RPMI8226 (cell line): ENCODE results near the gene CLDN9.

Source experiments
- DNase-seq: peaks from one replicate; pipeline ENCODE4 v3.0.0-alpha.2; 2015

Gene CLDN9, protein sequence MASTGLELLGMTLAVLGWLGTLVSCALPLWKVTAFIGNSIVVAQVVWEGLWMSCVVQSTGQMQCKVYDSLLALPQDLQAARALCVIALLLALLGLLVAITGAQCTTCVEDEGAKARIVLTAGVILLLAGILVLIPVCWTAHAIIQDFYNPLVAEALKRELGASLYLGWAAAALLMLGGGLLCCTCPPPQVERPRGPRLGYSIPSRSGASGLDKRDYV

DNA sequence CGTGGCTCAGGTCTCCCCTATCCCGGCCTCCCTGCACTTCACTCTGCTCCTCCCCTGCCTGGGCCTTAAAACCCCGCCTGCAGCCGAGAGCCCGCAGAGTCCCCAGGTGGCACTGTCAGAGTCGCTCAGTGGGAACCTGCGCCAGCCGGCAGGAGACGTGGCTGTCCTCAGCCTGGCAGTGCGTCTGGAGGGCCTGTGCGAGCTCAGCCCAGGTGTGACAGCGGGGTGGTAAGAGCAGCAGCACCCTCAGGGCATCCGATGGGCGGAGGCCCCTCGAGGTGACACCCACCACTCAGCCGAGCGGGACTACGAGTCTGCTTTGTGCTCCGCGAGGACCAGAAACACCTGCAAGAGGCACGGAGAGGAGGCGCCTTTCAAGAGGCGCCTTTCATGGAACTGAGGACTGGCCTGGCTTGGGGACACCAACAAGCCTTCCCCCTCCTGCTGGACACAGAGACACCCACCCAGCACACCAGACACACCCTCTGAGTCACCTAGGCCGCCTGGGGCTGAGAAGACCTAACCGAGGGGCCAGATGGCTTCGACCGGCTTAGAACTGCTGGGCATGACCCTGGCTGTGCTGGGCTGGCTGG lies at the start of gene CLDN9:
Gene CLDN9 (plus strand): TSS at position 96 of the 593 bp plus-strand sequence. CDS start 440 bp downstream, at position 536.
- DNase-seq: peak; percentile 93

DNA sequence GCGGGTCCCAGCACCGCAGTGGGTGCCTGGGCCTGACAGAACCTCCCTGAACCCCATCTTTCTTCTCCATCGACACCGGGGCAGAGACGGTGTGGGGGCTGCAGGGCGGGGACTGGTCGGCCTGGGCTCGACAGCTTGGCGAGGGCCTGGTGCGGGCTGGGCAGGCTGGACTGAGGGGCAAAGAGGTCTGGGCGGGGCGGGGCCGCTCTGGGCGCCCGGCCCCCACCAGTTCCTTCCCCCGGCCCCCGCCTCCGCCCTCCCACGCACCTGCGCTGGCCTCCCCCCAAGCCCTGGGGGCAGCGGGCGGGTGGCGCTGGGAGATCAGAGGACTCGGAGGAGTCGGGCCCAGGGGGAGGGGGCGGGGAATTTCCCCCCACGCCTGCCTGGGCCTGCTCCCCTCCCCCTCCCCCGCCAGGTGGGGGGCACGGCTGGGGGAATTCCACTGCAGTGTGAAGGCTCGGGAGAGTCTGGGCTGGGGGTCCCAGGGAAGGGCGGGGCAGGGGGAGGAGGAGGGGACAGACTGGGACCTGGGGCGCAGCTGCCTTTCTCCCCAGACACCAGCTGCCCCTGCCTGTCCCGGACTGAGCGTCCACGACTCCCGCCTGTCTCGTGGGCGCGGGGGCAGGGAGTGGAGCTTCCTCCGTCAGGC lies 49.5 kb upstream of the CLDN9 start:
- peak; percentile 77 for DNase-seq

DNA sequence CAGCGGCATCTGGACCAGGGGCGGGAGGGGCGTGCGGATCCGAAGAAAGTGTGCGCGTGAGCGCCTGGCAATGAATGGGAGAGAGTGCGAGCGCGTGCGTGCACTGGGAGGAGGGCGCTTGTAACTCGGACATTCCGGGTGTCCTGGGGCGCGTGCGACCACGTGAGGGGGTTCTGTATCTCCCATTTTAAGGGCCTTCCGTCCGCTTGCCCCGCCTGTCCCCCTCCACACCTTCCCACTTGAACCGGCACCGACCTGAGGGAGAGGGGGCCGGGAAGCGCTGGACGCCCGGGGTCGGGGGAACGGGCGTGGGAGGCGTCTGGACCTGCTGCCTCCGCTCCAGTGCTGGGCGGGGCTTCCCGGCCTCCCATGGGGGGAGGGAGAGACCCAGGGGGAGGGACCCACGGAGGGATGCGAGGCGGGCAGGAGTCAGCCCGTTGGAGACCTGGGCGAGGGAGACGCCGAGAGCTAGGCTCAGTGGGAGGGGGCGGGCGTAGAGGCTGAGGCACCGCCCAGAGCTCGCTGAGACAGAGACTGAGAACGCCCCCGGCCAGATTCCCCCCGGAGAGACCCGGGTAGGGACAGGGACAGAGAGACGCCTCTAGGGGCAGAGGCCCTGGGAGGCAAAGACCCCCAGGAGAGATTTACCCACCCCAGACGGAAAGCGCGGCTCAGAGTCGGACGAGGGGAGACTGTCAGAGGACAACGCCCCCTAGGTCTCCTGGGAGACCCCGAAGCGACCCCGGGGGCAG lies 48.8 kb upstream of the CLDN9 start, which contains the start of gene KREMEN2:
Gene KREMEN2 (plus strand): TSS at position 553 of the 752 bp plus-strand sequence. CDS start 246 bp downstream, outside the sequence.
- DNase-seq: peak; percentile 95

DNA sequence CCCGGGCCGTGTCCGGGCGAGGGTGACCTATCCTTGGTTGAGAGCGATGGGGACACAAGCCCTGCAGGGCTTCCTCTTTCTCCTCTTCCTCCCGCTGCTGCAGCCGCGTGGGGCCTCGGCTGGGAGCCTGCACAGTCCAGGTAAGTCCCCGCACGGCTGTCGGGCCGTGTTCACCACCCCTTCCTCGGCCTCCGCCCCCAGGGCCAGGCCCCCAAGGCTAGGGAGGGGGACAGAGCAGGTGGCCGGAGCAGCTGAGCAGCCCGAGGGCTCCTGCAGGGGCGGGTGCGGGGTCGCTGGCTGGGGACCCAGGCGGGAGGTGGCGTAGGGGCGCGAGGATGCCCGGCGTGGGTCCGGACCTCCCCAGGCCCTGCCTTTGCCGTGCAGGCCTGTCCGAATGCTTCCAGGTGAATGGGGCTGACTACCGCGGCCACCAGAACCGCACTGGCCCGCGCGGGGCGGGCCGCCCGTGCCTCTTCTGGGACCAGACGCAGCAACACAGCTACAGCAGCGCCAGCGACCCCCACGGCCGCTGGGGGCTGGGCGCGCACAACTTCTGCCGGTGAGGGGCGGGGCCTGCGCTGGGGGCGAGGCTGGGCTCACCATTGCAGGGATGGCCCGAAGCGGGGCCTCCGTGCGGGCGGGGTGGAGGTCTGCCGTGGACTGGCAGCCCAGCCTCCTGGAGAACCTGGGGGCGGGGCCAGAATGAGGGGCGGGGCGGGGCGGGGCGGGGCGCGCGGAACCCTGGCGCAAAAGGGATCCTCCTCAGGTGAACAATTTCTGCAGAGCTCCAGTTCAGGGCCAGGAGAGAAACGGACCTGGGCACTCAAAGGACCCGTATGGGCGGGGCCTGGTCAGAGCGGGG lies 48.0 kb upstream of the CLDN9 start:
- DNase-seq: peak; percentile 98

DNA sequence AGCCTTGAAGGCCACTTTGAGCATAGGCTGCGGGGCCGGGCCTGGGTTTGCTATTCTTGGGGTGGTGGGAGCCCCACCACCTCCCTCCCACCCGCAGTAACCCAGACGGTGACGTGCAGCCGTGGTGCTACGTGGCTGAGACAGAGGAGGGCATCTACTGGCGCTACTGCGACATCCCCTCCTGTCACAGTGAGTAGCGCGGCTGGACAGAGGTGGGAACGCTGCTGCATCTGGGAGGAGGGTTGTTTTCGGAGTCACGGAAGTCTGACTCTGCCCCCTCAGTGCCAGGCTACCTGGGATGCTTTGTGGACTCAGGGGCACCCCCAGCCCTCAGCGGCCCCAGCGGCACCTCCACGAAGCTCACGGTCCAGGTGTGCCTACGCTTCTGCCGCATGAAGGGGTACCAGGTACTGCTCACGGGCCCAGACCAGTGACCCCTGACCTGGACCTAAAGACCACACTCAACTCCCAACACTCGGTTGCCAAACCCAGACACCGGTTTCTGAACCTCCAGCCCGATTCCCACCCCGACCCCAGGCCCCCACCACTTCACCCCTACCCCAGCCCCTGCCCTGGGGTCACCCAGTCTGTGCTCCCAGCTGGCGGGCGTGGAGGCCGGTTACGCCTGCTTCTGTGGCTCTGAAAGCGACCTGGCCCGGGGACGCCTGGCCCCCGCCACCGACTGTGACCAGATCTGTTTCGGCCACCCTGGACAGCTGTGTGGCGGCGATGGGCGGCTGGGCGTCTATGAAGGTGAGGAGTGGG lies 46.5 kb upstream of the CLDN9 start:
- DNase-seq: no peak

DNA sequence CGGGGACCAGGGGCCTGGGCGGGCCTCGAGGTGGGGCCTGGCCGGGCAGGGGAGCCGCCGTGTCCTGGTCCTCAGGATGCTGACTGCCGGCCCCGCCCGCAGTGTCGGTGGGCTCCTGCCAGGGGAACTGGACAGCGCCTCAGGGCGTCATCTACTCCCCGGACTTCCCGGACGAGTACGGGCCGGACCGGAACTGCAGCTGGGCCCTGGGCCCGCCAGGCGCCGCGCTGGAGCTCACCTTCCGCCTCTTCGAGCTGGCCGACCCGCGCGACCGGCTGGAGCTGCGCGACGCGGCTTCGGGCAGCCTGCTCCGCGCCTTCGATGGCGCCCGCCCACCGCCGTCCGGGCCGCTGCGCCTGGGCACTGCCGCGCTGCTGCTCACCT lies 45.9 kb upstream of the CLDN9 start:
- DNase-seq: no peak

DNA sequence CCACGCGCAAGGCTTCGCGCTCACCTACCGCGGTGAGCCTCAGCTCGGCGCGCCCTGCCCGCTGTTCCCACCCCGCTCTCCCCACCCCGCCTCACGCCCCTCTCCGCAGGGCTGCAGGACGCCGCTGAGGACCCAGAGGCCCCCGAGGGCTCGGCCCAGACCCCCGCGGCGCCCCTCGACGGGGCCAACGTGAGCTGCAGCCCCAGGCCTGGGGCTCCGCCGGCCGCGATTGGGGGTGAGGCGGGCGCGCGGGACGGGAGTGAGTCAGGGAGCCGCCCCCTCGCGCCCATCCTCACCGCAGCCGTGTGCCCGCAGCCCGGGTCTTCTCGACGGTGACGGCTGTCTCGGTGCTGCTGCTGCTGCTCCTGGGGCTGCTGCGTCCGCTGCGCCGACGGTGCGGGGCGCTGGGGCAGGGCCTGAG lies 45.5 kb upstream of the CLDN9 start:
- DNase-seq: no peak

DNA sequence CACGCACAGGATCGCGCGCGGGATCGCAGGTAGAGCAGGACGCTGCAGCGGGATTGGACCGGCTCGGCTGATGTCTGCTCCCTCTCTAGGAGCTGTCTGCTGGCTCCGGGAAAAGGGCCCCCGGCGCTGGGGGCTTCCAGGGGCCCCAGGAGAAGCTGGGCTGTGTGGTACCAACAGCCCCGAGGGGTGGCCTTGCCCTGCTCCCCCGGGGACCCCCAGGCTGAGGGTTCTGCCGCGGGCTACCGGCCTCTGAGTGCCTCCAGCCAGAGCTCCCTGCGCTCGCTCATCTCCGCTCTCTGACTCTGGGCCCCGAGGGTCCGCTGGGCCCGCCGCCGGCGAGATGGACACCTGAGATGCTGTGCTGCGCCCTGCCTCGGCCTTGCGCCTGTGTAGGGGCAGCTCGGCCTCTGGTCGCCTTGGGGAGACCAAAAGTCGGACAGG lies 45.0 kb upstream of the CLDN9 start:
- DNase-seq: no peak

DNA sequence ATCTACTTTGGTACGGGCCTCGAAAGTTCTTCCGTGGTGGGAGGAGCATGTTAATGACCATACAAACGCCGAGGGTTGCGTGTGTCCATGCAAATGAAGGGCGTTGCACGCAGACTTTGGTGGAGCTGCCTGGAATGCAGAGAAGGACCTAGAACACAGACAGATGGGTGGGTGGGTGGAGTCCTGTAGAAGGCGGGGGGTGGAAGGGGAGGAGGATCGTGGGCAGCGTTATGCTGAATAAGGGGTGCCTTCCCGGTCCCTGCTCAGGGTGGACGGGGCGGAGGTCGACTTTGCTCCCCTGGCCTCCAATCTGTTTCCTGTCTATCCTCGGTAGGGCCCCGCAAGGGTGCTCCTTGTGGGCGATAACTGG lies 44.4 kb upstream of the CLDN9 start:
- DNase-seq: peak; percentile 94

DNA sequence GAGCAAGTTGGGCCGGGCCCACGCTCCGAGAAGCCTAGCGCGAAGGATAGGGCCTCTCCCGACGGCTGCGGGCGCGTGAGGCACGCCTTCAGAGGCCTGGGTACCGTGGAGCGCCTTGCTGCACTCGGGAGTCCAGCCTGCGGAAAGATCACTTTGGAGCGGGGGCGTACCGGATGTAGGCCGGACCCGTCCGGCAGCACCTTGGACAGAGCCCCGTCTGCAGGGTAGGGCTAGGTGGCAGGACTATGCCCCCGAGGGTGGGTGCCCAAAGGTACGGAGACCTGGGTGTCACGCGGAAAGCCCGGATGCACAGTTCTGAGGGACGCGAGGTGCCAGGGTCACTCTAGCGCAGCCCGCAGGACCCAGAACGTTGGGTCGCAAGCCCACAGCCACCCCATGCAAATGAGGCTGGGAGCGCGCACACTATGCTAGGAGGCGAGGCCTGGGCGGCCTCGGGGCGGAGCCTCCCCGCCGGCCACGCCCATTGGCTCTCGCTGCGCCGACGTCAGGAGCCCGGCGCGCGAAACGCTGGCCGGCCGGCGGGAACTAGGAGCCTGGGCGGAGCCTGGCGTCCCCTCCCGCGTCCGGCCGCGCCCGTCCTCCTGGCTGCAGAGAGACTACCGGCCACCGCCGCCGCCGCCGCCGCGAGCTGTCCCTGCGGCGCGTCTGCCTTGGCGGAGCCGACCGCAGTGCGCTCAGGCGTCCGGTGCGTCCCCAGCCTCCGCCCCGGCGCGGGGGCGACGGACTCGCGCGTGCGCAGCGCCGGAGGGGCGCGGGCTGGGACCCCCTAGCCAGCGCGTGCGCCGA lies 43.8 kb upstream of the CLDN9 start, which contains the start of gene PAQR4:
Gene PAQR4 (plus strand): TSS at position 611 of the 807 bp plus-strand sequence. CDS start 327 bp downstream, outside the sequence.
- DNase-seq: peak; percentile 98

DNA sequence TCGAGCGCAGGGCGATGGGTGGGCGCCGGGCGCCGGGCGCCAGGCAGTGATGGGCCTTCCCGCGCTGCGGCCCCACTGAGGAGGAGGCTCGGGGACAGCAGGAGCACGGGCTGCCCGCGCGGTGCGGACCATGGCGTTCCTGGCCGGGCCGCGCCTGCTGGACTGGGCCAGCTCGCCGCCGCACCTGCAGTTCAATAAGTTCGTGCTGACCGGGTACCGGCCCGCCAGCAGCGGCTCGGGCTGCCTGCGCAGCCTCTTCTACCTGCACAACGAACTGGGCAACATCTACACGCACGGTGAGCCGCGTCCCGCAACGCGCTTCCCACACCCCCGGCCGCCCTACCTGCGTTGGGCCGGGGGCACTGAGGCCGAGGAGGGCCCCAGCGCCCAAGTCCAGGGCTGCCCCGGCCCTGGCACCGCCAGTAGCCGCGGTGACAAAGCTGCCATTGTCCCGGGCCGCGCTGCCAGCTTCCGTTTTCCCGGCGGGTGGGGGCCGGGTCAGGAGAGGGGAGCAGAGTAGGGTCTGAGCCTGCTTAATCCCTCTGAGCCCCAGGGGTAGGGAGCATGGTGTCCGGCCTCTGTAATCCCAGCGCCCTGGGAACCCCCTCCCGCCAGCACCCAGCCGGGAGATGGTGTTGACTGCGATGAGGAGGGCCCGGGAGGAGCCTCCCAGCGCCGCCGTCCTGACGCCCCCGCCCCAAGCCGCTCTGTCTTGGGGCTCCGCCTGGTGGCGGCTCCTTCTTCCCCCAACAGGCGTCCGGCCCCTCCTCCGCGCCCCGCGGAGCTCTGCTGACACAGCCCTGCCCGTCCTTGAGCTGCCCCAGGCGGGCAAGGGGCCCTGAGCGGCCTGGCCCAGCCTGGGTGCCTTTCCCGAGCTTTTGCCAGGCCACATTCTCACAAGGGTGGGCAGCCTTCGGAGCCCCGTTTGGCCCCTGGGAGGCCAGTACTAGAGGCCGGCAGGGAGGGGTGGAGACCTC lies 42.9 kb upstream of the CLDN9 start:
- DNase-seq: peak; percentile 96

DNA sequence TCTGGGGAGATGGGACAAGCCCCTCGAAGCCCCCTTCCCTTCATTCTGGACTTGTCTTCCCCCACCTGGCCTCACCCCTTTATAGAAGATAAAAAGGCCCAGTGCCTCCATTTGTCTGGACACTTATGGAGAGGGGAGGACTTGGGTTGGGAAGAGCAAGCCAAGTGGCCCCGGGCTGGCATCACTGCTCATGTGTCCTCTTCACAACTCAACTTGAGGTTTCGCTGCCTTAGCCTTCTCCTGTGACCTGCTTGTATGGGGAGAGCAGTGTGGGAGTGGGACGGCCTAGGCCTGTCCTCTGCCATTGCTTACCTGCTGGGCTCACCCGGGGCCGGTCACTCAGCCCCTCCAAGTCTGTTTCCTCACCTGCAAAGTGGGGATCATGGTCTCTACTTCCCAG lies 42.2 kb upstream of the CLDN9 start:
- DNase-seq: peak; percentile 53

DNA sequence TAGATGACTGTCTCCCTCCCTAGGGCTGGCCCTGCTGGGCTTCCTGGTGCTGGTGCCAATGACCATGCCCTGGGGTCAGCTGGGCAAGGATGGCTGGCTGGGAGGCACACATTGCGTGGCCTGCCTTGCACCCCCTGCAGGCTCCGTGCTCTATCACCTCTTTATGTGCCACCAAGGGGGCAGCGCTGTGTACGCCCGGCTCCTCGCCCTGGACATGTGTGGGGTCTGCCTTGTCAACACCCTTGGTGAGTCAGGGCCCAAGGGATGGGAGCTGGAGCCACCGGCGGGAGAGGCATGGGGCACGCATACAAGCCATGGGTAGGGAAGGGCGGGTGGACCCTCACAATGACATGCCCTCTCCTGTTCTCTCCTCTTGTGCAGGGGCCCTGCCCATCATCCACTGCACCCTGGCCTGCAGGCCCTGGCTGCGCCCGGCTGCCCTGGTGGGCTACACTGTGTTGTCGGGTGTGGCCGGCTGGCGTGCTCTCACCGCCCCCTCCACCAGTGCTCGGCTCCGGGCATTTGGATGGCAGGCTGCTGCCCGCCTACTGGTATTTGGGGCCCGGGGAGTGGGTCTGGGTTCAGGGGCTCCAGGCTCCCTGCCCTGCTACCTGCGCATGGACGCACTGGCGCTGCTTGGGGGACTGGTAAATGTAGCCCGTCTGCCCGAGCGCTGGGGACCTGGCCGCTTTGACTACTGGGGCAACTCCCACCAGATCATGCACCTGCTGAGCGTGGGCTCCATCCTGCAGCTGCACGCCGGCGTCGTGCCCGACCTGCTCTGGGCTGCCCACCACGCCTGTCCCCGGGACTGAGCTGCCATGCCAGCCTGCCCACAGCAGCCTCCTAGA lies 41.4 kb upstream of the CLDN9 start:
- DNase-seq: no peak

DNA sequence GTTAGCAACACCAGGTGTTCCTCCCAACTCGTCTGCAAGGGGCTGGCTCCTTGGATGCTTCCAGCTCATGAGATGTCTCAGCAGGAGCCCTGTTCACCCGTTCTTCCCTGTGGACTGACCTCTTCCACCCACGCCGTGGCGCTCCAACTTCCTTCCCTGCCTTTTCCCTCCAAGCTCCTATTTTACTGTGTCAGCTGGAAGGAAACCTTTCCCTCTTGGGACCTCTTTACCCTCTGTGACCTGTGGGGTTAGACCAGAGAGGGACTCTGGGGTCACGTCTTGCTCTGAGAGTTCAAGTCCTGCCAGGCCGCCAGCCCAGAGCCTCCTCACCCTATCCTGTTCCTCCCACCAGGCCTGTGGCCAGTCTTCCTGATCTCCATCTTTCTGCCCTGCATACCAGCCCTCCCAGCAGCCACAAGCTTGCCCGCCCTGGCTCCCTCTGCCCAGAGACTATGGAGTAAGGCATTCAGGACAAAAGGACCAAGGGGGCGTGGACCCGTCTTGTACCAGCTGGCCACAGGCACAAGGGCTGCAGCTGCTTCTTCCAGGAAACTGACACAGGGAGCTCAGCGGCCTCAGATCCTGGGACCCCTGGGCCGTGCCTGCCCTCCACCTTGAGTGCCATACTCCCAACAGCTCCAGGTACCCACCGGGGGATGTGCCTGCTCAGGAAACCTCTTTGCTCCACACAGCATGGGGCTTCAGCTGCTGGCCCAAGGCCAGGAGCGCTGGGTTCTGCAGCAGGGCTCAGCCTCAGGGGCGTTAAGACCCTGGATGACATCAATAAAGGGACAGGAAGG lies 40.5 kb upstream of the CLDN9 start:
- no peak for DNase-seq

DNA sequence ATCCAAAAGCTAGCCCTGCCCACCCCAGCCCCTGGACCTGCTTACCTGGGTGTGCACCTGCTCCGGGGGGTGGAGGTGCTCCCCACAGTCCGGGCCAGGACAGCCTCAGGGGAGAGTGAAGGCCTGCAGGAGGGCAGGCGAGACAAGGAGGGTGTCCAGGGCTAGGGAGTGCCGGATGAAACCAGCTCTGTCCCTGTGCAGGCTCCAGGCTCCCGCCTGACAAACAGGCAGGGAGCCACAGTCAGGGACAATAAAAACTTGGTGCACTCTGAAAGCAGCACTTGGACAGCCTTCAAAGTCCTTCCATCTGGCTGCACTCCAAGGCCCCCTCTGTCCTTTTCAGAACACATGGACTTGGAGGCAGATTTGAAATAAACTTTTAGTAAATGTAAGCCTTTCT lies 39.6 kb upstream of the CLDN9 start:
- no peak for DNase-seq

DNA sequence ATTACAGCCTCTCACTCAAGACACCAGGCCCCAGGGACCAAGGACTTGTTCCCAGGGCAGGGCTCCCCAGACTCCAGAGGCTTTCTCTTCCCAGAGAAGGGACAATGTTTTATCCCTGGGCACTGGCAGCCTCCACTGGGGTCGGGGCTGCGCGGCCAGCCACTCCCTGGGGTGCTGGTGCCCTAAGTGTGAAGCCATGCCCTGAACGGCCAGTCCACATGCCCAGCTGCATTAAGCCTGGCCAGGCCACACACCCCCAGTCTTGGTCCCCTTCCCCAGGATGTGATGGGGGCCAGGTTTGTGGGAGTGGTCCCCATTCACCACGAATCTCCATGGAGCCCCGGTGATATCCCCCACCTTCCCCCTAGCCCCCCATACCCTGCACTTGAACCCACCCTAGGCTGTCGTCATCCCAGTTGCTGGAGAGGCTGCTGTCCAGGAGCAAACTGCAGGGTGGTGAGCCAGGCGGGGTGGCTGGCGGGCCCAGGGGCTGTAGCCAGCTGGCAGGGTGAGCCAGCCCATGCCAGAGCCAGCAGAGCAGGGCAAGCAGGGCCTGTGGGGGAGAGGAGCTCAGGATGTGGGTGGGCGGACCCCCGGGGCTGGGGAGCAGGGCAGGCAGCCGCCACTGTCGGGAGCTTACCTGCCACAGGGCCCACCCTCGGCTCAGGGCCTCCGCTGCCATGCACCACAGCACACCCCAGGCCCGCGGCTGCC lies 39.0 kb upstream of the CLDN9 start:
- DNase-seq: no peak
